Ovary (tissue), 9 donors: Measurements from ENCODE around the gene SPCS1. TPM values are rescaled to one million over a fixed set of nuclear protein-coding genes. Genes with fewer than 3 reads are reported as not detected.
A peak's percentile ranks its signal among the peaks of the same experiment; 100 is the strongest.

Source experiments
- DNase-seq, 5 donors: peaks; one replicate each; pipeline ENCODE4 v3.0.0-alpha.2; 2019 to 2020
- H3K27ac ChIP-seq, 2 donors: fragments of 200-600 bp; one replicate each; pipeline versions ENCODE4 v1.5.1 to v1.8.0; 2019 to 2022
- H3K27me3 ChIP-seq: fragments of 200-600 bp; one replicate; pipeline ENCODE4 v1.8.0; 2022
- H3K36me3 ChIP-seq: fragments of 200-600 bp; sonication (generic); one replicate; pipeline ENCODE4 v1.5.1; 2019
- H3K4me1 ChIP-seq: one replicate; pipeline ENCODE4 v1.8.1; 2013; ENCODE audit warnings: mild to moderate bottlenecking, moderate library complexity; ENCODE audit not compliant: insufficient read depth
- H3K4me3 ChIP-seq: fragments of 200-600 bp; sonication (generic); one replicate; pipeline ENCODE4 v1.5.1; 2017
- H3K9me3 ChIP-seq, 2 donors: fragments of 200-600 bp in 1 of 2; sonication (generic) in 1 of 2; one replicate each; pipeline versions ENCODE4 v1.5.1 to v1.8.1; 2013 to 2019; ENCODE audit warnings: mild to moderate bottlenecking in 1 of 2, moderate library complexity in 1 of 2
- EP300 ChIP-seq: sonication (generic); formaldehyde crosslinking; IDR thresholded peaks from one replicate; pipeline ENCODE4 v1.6.1; 2017; ENCODE audit warnings: antibody characterized with exemption
- POLR2A ChIP-seq: fragments of 450-650 bp; IDR thresholded peaks from one replicate; pipeline ENCODE4 v1.6.1; 2017; ENCODE audit warnings: antibody characterized with exemption, mild to moderate bottlenecking, moderate library complexity
- WGBS, 3 donors: extraction: QIAGEN DNeasy Blood & Tissue Kit in 1 of 3; methylation state at CpG; one replicate each; pipeline versions ENCODE4 v1.1.5 to v1.1.7; 2013 to 2017; 5-methylcytosine and 5-hydroxymethylcytosine counted together
- intact Hi-C, 4 donors: fragments of 100-400 bp; cut with DNase I; formaldehyde crosslinking; loops; one replicate each; pipeline versions ENCODE4 v1.11.0 to v1.15.1; 2022 to 2023
- polyA plus RNA-seq, 2 donors: library from polyadenylated mRNA; stranded (reverse); fragments of 200-250 nt in 1 of 2; fragments of 350-450 nt in 1 of 2; fragmentation: Illumina TruSeq in 1 of 2; extraction: RNeasy Lipid Tissue Mini Kit (QIAGEN cat#74804) in 1 of 2; gene quantifications; one replicate each; pipeline ENCODE4 v1.2.3, GENCODE V29; 2013 to 2014
- total RNA-seq, 7 donors: library from RNA; depleted of rRNA in 2 of 7; stranded (reverse); fragments of >200 nt in 2 of 7; fragmentation: NEBNext Ultra II Directional in 3 of 7; extraction: Animal tissue kit (Norgen Biotek cat#: 25700) in 3 of 7; gene quantifications; one replicate each; pipeline versions ENCODE4 v1.1.0 to v1.2.4, GENCODE V29; 2016 to 2023
- TF ChIP-seq, protein P1 (sequence below), 3 donors: fragments of 450-650 bp in 2 of 3; fragments of 200-600 bp in 1 of 3; IDR thresholded peaks; one replicate each; pipeline versions ENCODE4 v1.5.1 to v1.8.0; 2016 to 2022; ENCODE audit warnings: antibody characterized with exemption in 3 of 3, mild to moderate bottlenecking in 1 of 3
- donor health status: DM: no; HTN: no; CAD: no; lungs with moderate emphysema.
- donor health status: DM: no; HTN: no; CAD: no.
- donor health status: Bipolar disorder and iron deficiency.
- donor health status: DM: yes; HTN: yes; CAD: no.
- donor health status: DM: no; HTN: no; CAD: no.
- donor health status: DM: yes; HTN: yes; CAD: no.

Gene SPCS1
- total and polyA plus RNA-seq, 9 donors = 67.7 to 216 (median 96.6) TPM

DNA sequence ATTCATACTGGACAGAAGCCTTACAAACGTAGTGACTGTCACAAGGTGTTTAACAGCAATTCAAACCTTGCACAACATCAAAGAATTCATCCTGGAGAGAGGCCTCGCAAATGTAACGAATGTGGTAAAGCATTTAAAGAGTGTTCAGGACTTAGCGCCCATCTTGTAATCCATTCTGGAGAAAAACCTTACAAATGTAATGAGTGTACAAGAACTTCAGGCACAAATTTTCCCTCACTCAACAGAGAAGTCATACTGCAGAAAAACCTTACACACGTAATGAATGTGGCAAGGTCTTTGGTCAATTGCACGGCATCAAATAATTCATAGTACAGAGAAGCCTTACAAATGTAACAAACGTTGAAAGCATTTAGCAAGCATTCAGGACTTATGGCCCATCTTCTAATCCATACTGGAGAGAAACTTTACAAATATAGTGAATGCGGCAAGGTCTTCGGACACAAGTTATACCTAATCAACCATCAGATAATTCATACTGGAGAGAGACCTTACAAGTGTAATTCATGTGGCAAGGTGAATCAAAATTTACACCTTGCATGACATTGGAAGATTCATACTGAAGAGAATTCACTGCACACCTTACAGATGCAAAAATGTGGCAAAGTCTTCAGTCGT, 27.5 kb downstream of the SPCS1 start:
- intact Hi-C loops = no loop called here
- no peaks in the 10 kb centered on the region for H3K36me3 ChIP-seq

DNA sequence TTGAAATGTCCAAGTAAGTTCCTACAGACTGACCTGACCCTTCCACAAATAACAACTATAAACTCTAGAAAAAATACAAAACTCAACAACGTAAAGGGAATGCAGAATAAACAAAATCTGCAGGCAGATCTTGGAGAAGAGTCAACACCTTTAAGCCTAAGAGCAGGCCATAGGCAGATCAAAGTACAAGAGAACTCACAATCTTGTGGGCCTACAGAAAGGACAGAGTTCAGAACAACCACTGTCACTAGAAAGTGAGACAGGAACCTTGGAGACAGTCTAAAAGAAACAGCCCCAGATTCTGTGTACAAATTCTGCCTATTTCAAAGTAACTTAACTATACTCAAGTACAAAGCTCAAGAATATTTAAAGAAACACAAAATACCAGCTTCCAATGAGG, 33.8 kb downstream of the SPCS1 start:
- DNase-seq = no peak
- 60 to 65% (median 65%) methylated on average over 1 of the region's 1 CpG for whole genome bisulfite sequencing, 3 donors
- Histone ChIP-seq H3K4me1 (no peaks in the 10 kb centered on the region), H3K27ac (no peak overlapping the region), H3K27me3 (no peaks in the 10 kb centered on the region), H3K4me3 (no peak overlapping the region), H3K9me3 (no peaks in the 10 kb centered on the region), H3K36me3 (no peaks in the 10 kb centered on the region)
- intact Hi-C loops = loop anchor here in 1 of 4 donors (5.0 kb wide), 1 partner anchor 333 kb away; no protein-coding TSS in a partner anchor
- no peak for TF ChIP-seq POLR2A
- no peak for TF ChIP-seq EP300
- TF ChIP-seq, protein P1, sequence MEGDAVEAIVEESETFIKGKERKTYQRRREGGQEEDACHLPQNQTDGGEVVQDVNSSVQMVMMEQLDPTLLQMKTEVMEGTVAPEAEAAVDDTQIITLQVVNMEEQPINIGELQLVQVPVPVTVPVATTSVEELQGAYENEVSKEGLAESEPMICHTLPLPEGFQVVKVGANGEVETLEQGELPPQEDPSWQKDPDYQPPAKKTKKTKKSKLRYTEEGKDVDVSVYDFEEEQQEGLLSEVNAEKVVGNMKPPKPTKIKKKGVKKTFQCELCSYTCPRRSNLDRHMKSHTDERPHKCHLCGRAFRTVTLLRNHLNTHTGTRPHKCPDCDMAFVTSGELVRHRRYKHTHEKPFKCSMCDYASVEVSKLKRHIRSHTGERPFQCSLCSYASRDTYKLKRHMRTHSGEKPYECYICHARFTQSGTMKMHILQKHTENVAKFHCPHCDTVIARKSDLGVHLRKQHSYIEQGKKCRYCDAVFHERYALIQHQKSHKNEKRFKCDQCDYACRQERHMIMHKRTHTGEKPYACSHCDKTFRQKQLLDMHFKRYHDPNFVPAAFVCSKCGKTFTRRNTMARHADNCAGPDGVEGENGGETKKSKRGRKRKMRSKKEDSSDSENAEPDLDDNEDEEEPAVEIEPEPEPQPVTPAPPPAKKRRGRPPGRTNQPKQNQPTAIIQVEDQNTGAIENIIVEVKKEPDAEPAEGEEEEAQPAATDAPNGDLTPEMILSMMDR (IDR thresholded peaks at IDR 0.05) = no peak

More for the DNA sequence above, 27.5 kb downstream of the SPCS1 start:
- Histone ChIP-seq H3K27ac (no peak overlapping the region), H3K27me3 (no peaks in the 10 kb centered on the region), H3K4me1 (no peaks in the 10 kb centered on the region), H3K9me3 (no peaks in the 10 kb centered on the region), H3K4me3 (no peak overlapping the region)
- TF ChIP-seq, protein P1 (IDR thresholded peaks at IDR 0.05) = no peak
- TF ChIP-seq EP300 (no peak), POLR2A (no peak)
- DNase-seq = no peak
- WGBS, 3 donors = 85 to 96% (median 85%) methylated on average over 10 of the region's 10 CpGs

DNA sequence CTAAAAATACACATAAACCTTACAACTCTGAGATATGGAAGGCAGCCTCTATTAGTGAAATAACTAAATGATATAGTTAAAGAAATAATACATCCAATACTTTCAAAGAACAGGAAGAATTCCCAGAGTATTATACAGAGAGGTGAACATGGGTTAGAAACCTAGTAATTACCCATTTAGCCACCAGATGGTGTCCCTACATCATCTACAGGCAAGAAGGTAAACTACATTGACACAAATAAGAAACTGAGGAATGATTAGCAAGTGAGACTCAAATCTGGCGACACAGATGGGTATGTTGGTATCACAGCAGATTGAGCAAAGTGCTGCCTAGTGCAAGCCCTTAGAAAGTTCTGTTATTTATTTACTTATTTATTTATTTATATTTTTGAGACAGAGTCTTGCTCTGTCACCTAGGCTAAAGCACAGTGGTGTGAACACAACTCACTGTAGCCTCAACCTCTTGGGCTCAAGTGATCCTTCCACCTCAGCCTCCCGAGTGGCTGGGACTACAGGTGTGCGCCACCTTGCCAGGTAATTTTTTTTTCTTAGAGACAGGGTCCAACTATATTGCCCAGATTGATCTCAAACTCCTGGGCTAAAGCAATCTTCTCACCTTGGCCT, 36.6 kb downstream of the SPCS1 start:
- Histone ChIP-seq H3K4me3 (no peak overlapping the region), H3K27ac (no peak overlapping the region), H3K9me3 (no peaks in the 10 kb centered on the region), H3K36me3 (no peaks in the 10 kb centered on the region), H3K27me3 (no peaks in the 10 kb centered on the region), H3K4me1 (no peaks in the 10 kb centered on the region)
- 76 to 85% (median 84%) methylated on average over 3 of the region's 3 CpGs for WGBS, 3 donors
- intact Hi-C loops = loop anchor here in 1 of 4 donors (5.0 kb wide), 1 partner anchor 330 kb away; no protein-coding TSS in a partner anchor
- DNase-seq = no peak
- TF ChIP-seq POLR2A (no peak), EP300 (no peak)
- TF ChIP-seq, protein P1 (IDR thresholded peaks at IDR 0.05) = peak in 1 of 3 donors; percentile 39

DNA sequence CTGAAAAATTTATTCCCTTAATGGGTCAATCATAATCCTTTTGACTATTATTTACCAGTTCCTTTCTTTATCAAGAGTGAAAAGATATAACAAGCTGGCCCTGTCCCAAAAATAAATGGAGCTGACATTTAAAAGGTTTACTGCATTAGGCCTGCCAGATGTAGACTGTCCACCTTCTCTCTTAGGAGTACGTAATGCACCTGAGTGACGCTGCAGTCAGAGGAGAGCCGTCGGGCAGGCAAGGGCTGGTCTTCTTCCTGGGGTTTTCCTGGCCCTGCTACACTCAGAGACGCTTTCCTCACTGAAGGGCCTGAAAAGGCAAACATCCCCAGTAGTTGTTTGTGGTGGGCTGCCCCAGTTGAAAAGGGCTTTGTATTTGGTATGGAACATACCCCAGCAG, 37.2 kb downstream of the SPCS1 start:
- Histone ChIP-seq H3K4me3 (no peak overlapping the region), H3K4me1 (no peaks in the 10 kb centered on the region), H3K36me3 (no peaks in the 10 kb centered on the region), H3K9me3 (no peaks in the 10 kb centered on the region), H3K27ac (no peak overlapping the region), H3K27me3 (no peaks in the 10 kb centered on the region)
- intact Hi-C loops = loop anchor here in 1 of 4 donors (5.0 kb wide), 1 partner anchor 329 kb away; no protein-coding TSS in a partner anchor
- 82 to 86% (median 82%) methylated on average over 5 of the region's 5 CpGs for WGBS, 3 donors
- TF ChIP-seq, protein P1 (IDR thresholded peaks at IDR 0.05) = no peak
- TF ChIP-seq EP300 (no peak), POLR2A (no peak)
- no peak for DNase-seq
